Activated CD4-positive, alpha-beta T cell treated with anti-CD3 and anti-CD28 coated beads, Interleukin-2, Interleukin-4, amounts not matched to agents 100 ng/mL and 50 ng/mL, durations not matched to agents 16 hours and 8 hours (primary cell): ENCODE measurements around the gene FBXO44.
"Not testable (repeated sequence)": the region's sequence is repeated elsewhere in the genome, so short reads cannot be mapped to it uniquely, and the experiment has no call there.

ENCODE experiments used
- DNase-seq: peaks from one replicate; pipeline ENCODE4 v3.0.0-alpha.2; 2020; ENCODE audit warnings: low spot score

Gene FBXO44

DNA sequence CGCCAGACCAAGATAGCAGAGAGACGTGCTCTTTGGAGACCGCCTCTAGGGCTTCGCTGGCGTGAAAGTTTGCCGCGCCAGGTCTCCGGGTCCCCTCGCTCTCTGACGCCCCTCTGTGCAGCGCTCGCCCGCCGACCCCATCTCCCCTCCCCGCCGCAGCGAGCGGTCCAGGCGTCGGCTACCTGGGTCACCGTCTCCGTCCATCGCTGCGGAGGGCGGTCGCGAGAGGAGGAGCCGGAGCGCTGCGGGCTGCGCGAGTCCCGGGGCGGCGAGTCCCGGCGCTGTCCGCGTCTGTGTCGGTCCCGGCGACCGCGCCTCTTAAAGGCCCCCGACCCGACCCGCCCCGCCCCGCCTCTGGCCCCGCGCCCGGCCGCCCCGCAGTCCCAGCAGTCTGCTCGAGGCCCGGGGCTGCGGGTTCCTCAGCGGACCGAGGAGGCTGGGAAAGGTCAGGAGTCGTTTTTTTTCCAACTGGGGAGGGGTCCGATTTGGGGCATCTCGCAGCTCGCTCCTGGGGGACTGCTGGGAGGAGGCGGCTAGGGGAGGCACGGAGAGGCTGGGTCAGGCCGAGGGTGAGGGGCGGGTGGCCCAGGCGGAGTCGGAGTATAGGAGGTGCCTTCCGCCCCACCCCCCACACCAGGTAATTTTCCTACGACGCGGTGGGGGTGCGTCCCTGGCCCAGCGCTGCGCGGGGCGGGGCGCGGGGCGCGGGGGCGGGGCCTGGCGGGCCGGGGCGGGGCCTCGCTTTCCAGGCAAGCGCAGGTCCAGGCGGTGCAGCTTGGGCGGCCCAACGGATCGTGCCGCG, at the start of gene FBXO44, which contains the start of gene FBXO2:
Gene FBXO44, plus strand, starts transcription at position 741 of the 802 bp plus-strand sequence. CDS start 959 bp downstream, outside the sequence.
Gene FBXO2, minus strand, starts transcription at position 293 of the 802 bp plus-strand sequence. Its CDS starts 89 bp downstream, at position 204.
- peak; percentile 15 for DNase-seq

- no peak for DNase-seq
These were observed 47.9 kb upstream of the FBXO44 start for GRCh38 chr1:11606775-11607174.

DNA sequence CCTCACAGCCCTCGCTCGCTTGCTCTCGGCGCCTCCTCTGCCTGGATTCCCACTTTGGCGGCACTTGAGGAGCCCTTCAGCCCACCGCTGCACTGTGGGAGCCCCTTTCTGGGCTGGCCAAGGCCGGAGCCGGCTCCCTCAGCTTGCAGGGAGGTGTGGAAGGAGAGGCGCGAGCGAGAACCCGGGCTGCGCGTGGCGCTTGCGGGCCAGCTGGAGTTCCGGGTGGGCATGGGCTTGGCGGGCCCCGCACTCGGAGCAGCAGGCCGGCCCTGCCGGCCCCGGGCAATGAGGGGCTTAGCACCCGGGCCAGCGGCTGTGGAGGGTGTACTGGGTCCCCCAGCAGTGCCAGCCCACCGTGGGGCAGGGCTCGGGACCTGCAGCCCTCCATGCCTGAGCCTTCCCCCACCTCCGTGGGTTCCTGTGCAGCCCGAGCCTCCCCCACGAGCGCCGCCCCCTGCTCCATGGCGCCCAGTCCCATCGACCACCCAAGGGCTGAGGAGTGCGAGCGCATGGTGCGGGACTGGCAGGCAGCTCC, 46.0 kb upstream of the FBXO44 start:
- DNase-seq = not testable (repeated sequence)

DNA sequence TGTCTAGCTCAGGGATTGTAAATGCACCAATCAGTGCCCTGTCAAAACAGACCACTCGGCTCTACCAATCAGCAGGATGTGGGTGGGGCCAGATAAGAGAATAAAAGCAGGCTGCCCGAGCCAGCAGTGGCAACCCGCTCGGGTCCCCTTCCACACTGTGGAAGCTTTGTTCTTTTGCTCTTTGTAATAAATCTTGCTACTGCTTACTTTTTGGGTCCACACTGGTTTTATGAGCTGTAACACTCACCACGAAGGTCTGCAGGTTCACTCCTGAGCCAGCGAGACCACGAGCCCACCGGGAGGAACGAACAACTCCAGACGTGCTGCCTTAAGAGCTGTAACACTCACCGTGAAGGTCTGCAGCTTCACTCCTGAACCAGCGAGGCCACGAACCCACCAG, 45.3 kb upstream of the FBXO44 start:
- not testable (repeated sequence) for DNase-seq

- DNase-seq = no peak
These were observed 44.0 kb upstream of the FBXO44 start for GRCh38 chr1:11610629-11611180.

- DNase-seq = no peak
These were observed 42.9 kb upstream of the FBXO44 start for GRCh38 chr1:11611638-11612327.

DNA sequence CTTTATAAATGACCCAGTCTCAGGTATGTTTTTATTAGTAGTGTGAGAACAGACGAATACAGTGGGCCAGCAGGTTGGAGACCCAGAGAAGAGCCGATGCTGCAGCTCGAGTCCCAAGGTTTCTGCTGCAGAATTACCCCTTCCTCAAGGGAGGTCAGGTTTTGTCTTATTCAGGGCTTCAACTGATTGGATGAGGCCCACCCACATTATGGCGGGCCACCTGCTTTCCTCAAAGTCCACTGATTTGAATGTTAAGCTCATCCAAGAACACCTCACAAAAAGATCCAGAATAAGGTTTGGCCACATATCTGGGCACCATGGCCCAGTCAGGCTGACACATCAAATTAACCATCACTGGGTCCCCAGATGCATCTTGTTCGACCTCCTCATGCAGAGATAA, 41.3 kb upstream of the FBXO44 start:
- no peak for DNase-seq

GRCh38 chr1:11615090-11615489, 39.6 kb upstream of the FBXO44 start:
- no peak for DNase-seq

DNA sequence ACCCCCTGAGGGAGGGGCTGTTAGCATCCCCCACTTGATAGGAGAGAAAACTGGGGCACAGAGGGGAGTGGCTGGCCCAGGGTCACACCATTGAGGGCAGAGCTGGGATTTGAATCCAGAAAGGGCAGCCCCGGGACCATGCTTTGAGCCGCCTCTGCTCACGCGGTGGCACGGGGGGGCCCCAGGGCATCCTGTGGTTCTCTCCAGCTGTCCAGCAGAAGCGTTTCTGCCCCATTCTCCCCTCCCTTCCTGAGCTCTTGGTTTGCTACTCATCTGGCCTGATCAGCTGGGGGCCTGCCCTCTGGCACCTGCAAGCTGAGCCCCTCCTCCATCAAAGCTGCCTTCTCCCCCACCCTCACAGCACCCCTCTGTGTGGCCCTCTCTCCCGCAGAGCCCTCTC, 37.9 kb upstream of the FBXO44 start:
- DNase-seq = no peak

DNA sequence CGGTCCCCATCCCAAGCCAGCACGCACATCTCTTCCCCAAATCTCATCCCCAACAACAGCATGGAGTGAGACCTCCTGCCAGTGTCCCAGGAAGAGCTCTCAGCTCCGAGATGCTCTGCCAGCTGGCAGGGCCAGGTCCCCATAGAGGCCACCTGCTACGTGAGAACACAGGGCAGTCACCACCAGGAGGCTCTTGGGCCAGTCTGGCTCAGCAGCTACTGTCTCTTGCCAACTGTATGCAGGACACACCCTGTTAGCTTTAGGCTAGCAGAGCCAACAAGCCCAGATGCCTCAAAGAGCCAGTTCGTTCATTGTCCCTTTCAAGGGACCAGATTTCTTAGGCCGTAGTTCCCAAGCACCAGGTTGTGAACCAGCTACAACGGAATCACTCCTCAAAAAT, 37.4 kb upstream of the FBXO44 start:
- no peak for DNase-seq

DNA sequence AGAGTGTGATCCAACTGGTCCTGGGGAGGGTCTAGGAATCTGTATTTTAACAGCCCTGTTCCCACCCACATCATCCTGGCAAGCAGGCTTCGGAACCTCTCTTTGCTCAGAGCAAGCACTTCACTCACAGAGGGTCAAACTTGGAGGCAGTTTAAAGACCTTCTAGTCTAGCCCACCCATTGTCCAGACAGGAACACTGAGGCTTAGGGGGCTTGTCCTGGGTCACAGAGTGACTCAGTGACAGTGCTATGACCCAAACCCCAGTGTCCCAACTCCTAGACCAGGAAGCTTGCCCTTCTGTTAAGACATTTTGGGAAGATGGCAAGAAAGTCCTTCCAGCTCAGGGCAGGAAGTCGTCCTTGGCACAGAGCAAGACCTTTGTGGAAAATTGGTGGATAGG, 36.9 kb upstream of the FBXO44 start:
- no peak for DNase-seq

- DNase-seq = no peak
These were observed 34.3 kb upstream of the FBXO44 start for GRCh38 chr1:11620405-11620804.

DNA sequence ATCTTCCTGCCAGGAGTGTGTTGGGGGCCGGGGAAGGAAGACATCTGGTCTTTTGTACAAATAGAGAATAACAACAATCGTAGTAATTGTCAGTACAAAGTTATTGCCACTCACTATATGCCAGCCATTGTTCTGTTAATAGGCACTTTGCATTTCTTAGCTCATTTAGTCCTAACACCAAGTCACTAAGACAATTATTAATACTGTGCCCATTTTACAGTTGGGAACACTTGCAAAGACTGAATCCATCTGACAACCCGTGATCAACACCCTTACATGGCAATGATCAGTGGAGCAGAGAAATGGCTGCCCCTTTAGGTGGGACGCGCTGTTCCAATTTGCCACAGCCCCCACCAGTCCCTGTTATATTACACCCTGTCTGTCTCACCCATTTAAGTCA, 33.8 kb upstream of the FBXO44 start:
- no peak for DNase-seq

GRCh38 chr1:11622398-11622797, 32.3 kb upstream of the FBXO44 start:
- no peak for DNase-seq

- DNase-seq = no peak
These were observed 31.0 kb upstream of the FBXO44 start for GRCh38 chr1:11623702-11624101.

DNA sequence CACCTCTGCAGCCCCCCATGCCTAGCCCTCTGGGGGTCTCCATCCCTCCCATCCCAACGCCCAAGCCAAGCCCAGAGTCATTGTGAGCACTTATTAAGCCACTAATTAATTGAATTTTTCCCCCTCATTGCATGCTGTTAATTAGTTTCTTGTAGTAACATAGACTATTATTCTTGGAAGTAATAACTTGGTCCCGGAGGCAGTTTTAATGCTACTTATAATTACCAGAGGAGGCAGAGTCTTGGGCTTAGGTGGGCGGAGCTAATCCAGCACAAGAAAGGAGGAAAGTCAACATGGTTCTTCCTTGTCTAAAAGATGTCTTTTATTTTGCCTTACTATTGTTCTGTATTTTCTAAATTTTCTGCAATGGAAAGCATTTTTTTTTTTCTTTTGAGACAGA, 28.1 kb upstream of the FBXO44 start:
- no peak for DNase-seq

DNA sequence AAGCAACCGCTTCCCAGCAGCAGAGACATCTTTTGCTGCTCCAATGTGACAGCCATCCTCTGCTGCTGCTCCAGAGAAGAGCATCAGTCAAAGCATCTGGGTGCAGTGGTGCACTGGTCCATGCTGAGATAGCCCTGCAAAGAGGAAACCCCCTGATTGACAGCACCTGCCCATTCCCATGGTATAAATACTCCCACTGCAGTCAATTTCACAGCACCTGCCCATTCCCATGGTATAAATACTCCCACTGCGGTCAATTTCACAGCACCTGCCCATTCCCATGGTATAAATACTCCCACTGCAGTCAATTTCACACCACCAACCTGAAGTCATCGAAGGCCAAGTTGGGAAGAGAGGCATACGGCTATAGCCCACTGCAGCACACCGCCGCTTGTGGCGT, 25.9 kb upstream of the FBXO44 start:
- no peak for DNase-seq

DNA sequence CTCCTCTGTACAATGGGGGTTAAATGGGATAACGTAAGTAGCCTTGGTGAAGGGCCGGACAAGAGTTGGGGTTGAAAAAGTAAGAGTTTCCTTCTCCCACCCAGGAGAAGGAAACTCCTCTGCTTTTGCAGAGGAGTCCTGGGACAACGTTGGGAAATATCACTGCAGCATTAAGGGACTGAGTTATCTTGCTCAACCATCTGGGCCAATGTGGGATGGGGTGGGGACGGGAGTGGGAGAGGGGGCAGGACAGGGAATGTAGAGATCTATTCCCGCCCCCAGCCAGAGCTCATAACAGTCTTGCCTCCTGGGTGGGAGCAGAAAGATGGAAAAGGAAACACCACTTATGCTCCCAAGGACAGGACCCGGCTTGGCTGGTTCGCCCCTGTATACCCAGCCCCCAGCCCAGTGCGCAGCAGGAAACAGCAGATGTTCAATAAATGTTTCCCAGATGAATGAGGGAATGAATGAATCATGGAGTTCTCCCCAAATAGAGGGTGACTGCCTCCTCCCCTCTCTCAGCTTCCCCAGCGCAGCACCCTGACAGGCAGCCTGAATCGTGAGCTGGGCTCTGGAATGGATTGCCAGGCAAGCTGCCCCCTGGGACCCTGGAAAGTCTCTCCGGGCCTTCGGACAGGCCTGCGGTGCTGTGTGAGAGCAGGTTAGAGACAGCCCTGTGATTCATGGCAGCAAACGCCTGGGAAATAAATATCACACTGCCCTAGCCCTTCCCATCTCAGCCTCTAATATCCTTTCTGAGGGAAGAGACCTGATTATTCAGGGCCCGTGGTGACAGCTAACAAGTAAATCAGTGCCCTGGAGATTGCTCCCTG, 25.3 kb upstream of the FBXO44 start:
- no peak for DNase-seq

GRCh38 chr1:11634365-11635192, 20.1 kb upstream of the FBXO44 start:
- no peak for DNase-seq

- no peak for DNase-seq
These were observed 16.6 kb upstream of the FBXO44 start for GRCh38 chr1:11638121-11638520.

- DNase-seq = no peak
These were observed 15.3 kb upstream of the FBXO44 start for GRCh38 chr1:11639372-11639771.
